Measurements from ENCODE around the gene CD36. TPM values are rescaled to one million over a fixed set of nuclear protein-coding genes. Genes with fewer than 3 reads are reported as not detected.

Gene CD36
- total RNA-seq, 1 experiment from 2014 or later: 0.12 TPM

- CTCF ChIA-PET: no interaction called here
- Mint-ChIP-seq H3K4me1 (ENCODE audit: insufficient read depth, unreplicated experiment) (peaks cover 6% of the 10 kb centered on the region), H3K27ac (ENCODE audit: low read depth, unreplicated experiment) (no peak overlapping the region), H3K4me3 (ENCODE audit: unreplicated experiment) (no peak overlapping the region), H3K27me3 (ENCODE audit: insufficient read depth, unreplicated experiment) (no peaks in the 10 kb centered on the region), H3K36me3 (ENCODE audit: insufficient read depth, unreplicated experiment) (no peaks in the 10 kb centered on the region), H3K9me3 (ENCODE audit: unreplicated experiment) (no peaks in the 10 kb centered on the region)
- DNase-seq (ENCODE audit: unreplicated experiment): no peak
- POLR2A ChIA-PET: no interaction called here
- no TSS peak for BruUV-seq (replicated peaks)
- no peak for TF ChIP-seq CTCF (IDR thresholded peaks at IDR 0.05; ENCODE audit: unreplicated experiment)
- intact Hi-C loops (cut with micrococcal nuclease): no loop called here
These were observed 36.4 kb upstream of the CD36 start for GRCh38 chr7:80601999-80602398.

- no peaks in the 10 kb centered on the region for H3K9me3 Mint-ChIP-seq (ENCODE audit: unreplicated experiment)
- BruUV-seq (replicated peaks): no TSS peak
- H3K36me3 Mint-ChIP-seq (ENCODE audit: insufficient read depth, unreplicated experiment): no peaks in the 10 kb centered on the region
- no peak overlapping the region for H3K27ac Mint-ChIP-seq (ENCODE audit: low read depth, unreplicated experiment)
- intact Hi-C loops (cut with micrococcal nuclease): no loop called here
- H3K27me3 Mint-ChIP-seq (ENCODE audit: insufficient read depth, unreplicated experiment): no peaks in the 10 kb centered on the region
- H3K4me1 Mint-ChIP-seq (ENCODE audit: insufficient read depth, unreplicated experiment): no peaks in the 10 kb centered on the region
- no peak overlapping the region for H3K4me3 Mint-ChIP-seq (ENCODE audit: unreplicated experiment)
- ChIA-PET CTCF (no interaction called here), POLR2A (interaction anchor here (0.6 to 0.9 kb wide), 2 partner anchors 10 to 24 kb away, joined by 3 to 7 read pairs; no protein-coding TSS in a partner anchor)
- no peak for TF ChIP-seq CTCF (IDR thresholded peaks at IDR 0.05; ENCODE audit: unreplicated experiment)
- no peak for DNase-seq (ENCODE audit: unreplicated experiment)
These were observed 34.5 kb upstream of the CD36 start for GRCh38 chr7:80603940-80604339.

GRCh38 chr7:80604436-80604835, 34.0 kb upstream of the CD36 start:
- no peak for DNase-seq (ENCODE audit: unreplicated experiment)
- ChIA-PET CTCF (no interaction called here), POLR2A (interaction anchor here (0.9 kb wide), 1 partner anchor 11 kb away, joined by 7 read pairs; no protein-coding TSS in a partner anchor)
- no peak overlapping the region for H3K4me3 Mint-ChIP-seq (ENCODE audit: unreplicated experiment)
- intact Hi-C loops (cut with micrococcal nuclease): no loop called here
- no peaks in the 10 kb centered on the region for H3K36me3 Mint-ChIP-seq (ENCODE audit: insufficient read depth, unreplicated experiment)
- H3K4me1 Mint-ChIP-seq (ENCODE audit: insufficient read depth, unreplicated experiment): no peaks in the 10 kb centered on the region
- BruUV-seq (replicated peaks): no TSS peak
- TF ChIP-seq CTCF (IDR thresholded peaks at IDR 0.05; ENCODE audit: unreplicated experiment): no peak
- H3K27me3 Mint-ChIP-seq (ENCODE audit: insufficient read depth, unreplicated experiment): no peaks in the 10 kb centered on the region
- H3K27ac Mint-ChIP-seq (ENCODE audit: low read depth, unreplicated experiment): no peak overlapping the region
- no peaks in the 10 kb centered on the region for H3K9me3 Mint-ChIP-seq (ENCODE audit: unreplicated experiment)

GRCh38 chr7:80607136-80607535, 31.3 kb upstream of the CD36 start:
- no peak for DNase-seq (ENCODE audit: unreplicated experiment)
- intact Hi-C loops (cut with micrococcal nuclease): no loop called here
- Mint-ChIP-seq H3K4me1 (ENCODE audit: insufficient read depth, unreplicated experiment) (peaks cover 10% of the 10 kb centered on the region), H3K9me3 (ENCODE audit: unreplicated experiment) (no peaks in the 10 kb centered on the region), H3K4me3 (ENCODE audit: unreplicated experiment) (no peak overlapping the region), H3K27me3 (ENCODE audit: insufficient read depth, unreplicated experiment) (no peaks in the 10 kb centered on the region), H3K36me3 (ENCODE audit: insufficient read depth, unreplicated experiment) (no peaks in the 10 kb centered on the region), H3K27ac (ENCODE audit: low read depth, unreplicated experiment) (no peak overlapping the region)
- ChIA-PET POLR2A (interaction anchor here (0.9 kb wide), 1 partner anchor 21 kb away, joined by 3 read pairs; no protein-coding TSS in a partner anchor), CTCF (interaction anchor here (1.4 kb wide), 1 partner anchor 51 kb away, joined by 4 read pairs; no protein-coding TSS in a partner anchor)
- no TSS peak for BruUV-seq (replicated peaks)
- no peak for TF ChIP-seq CTCF (IDR thresholded peaks at IDR 0.05; ENCODE audit: unreplicated experiment)

Measured in MCF 10A (cell line).